Placental pericyte (primary cell): ENCODE results near the gene DXO. TPM values are rescaled to one million over a fixed set of nuclear protein-coding genes. Genes with fewer than 3 reads are reported as not detected.

Source experiments
- small RNA-seq: library from RNA; depleted of rRNA; stranded (forward); fragments of <200 nt; gene quantifications from one replicate; pipeline ENCODE3, GENCODE V24; 2012; ENCODE audit warnings: low replicate concordance
- total RNA-seq: library from RNA; depleted of rRNA; stranded (reverse); fragments of >200 nt; gene quantifications from 2 replicates; pipeline ENCODE4 v1.2.3, GENCODE V29; 2012

DXO gene
- 17.3 and 31.7 TPM in 2 replicates for total RNA-seq

DNA sequence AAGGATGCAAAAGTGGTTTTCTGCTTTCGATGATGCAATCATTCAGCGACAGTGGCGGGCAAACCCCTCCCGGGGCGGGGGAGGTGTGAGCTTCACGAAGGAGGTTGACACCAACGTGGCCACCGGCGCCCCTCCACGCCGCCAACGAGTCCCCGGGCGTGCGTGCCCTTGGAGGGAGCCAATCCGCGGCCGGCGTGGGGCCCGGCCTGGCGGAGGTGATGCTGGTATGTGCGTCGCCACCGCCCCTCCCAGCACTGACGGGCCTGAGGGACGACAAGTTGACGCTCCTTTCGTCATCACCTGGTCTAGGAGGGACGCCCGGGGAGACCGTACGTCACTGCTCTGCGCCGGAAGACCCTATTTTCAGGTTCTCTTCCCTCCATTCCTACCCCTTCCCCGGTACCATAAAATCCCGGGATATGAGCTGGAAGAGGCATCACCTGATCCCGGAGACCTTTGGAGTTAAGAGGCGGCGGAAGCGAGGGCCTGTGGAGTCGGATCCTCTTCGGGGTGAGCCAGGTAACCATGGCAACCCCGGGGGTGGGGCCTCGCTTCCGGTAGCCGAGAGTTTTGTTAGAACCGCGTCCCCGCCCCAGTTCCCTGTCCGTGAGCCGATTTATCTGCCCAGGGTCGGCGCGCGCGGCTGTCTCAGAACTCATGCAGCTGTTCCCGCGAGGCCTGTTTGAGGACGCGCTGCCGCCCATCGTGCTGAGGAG is at the start of gene DXO:
Gene DXO, minus strand, starts transcription at position 146 of the 716 bp plus-strand sequence. CDS start 463 bp downstream, outside the sequence.

GRCh38 chr6:32014547-32014946 is 42.6 kb upstream of the DXO start, which contains the start of gene C4B:
Gene C4B (plus strand): TSS chr6:32014795. CDS start chr6:32014846, 51 bp downstream.

GRCh38 chr6:31981744-31982143 is 9.8 kb upstream of the DXO start, which contains the start of gene C4A:
Gene C4A (plus strand): TSS chr6:31982057. CDS start chr6:31982108, 51 bp downstream.

GRCh38 chr6:31958741-31959739 is 12.9 kb downstream of the DXO start, which contains the start of the genes NELFE and SKIC2:
Gene NELFE (minus strand): TSS chr6:31958971. CDS start chr6:31958446, 525 bp downstream.
Gene SKIC2 (plus strand): TSS chr6:31959175. CDS start chr6:31959193, 18 bp downstream.

GRCh38 chr6:31945507-31946369 is 26.2 kb downstream of the DXO start, which contains the start of gene CFB:
Gene CFB (plus strand): TSS chr6:31946095. CDS start chr6:31946222, 127 bp downstream.

DNA sequence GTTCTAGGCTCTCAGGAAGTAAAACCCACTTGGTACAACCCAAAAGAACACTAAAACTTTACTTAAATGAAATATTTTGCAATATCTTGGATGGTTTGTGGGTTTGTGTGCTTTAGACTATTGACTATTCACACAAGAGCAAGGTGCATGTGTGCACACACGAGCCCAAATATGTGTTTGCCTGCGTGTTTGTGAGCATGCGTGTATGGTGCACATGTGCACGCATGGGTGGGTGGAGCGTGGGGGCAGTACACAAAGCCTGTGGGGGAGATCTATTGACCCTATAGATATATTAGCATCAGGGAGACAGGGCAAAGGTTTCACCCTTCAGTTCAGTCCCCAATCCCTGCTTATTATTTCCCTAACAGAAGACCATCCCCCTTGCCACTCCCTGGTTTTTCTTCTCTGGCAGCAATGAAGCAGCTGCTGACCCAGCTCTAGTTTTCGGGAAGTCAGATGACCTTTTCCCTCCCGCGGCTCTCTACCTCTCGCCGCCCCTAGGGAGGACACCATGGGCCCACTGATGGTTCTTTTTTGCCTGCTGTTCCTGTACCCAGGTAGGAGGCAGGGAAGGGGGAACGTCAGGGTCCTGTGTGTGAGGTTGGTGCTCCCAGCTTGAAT is 44.6 kb downstream of the DXO start, which contains the start of gene C2:
Gene C2, plus strand, starts transcription at position 476 of the 621 bp plus-strand sequence. Its CDS starts 36 bp downstream, at position 512.

Small RNAs within 50 kb of the gene (small RNA-seq; reads per million reads assigned to genes)
- not detected for gene AL645922.1

Other genes starting within 250 kb of the DXO start
- not detected in 2 replicates for gene MPIG6B, start 248.8 kb downstream of the DXO start, total RNA-seq
- gene DDAH2, start 242.8 kb downstream of the DXO start, total RNA-seq = 36.5 and 45.7 TPM in 2 replicates
- 585 and 1,126 TPM in 2 replicates for gene CLIC1, start 235.6 kb downstream of the DXO start, total RNA-seq
- 7.0 and 26.8 TPM in 2 replicates for gene MSH5, start 232.1 kb downstream of the DXO start, total RNA-seq
- gene SAPCD1, start 209.5 kb downstream of the DXO start, total RNA-seq = 0.44 and 1.1 TPM in 2 replicates
- 0.14 and 0.44 TPM in 2 replicates for gene VWA7, start 194.8 kb downstream of the DXO start, total RNA-seq
- 51.6 and 105 TPM in 2 replicates for gene VARS1, start 176.4 kb downstream of the DXO start, total RNA-seq
- gene LSM2, start 165.2 kb downstream of the DXO start, total RNA-seq = 19.9 and 54.0 TPM in 2 replicates
- 0.72 and 0.88 TPM in 2 replicates for gene HSPA1L, start 156.9 kb downstream of the DXO start, total RNA-seq
- 81.4 and 101 TPM in 2 replicates for gene HSPA1A, start 156.6 kb downstream of the DXO start, total RNA-seq
- 78.3 and 86.0 TPM in 2 replicates for gene HSPA1B, start 144.4 kb downstream of the DXO start, total RNA-seq
- gene NEU1, start 109.3 kb downstream of the DXO start, total RNA-seq = 84.3 and 201 TPM in 2 replicates
- gene SLC44A4, start 93.1 kb downstream of the DXO start, total RNA-seq = under 0.01 TPM in 1 of 2 replicates, not detected in the other
- gene EHMT2, start 74.4 kb downstream of the DXO start, total RNA-seq = 35.0 and 51.1 TPM in 2 replicates
- gene ZBTB12, start 70.1 kb downstream of the DXO start, total RNA-seq = 1.4 and 2.8 TPM in 2 replicates
- 0.29 and 14.2 TPM in 2 replicates for gene C2, start 44.4 kb downstream of the DXO start, total RNA-seq
- gene CFB, start 26.0 kb downstream of the DXO start, total RNA-seq = 2.3 and 62.8 TPM in 2 replicates
- gene NELFE, start 13.2 kb downstream of the DXO start, total RNA-seq = 125 and 137 TPM in 2 replicates
- 51.0 and 70.0 TPM in 2 replicates for gene SKIC2, start 13.0 kb downstream of the DXO start, total RNA-seq
- 1.7 and 10.3 TPM in 2 replicates for gene C4A, start 9.9 kb upstream of the DXO start, total RNA-seq
- 1.4 and 6.3 TPM in 2 replicates for gene C4B, start 42.7 kb upstream of the DXO start, total RNA-seq
- gene CYP21A2, start 66.3 kb upstream of the DXO start, total RNA-seq = not detected in 2 replicates
- 3.0 and 81.8 TPM in 2 replicates for gene TNXB, start 137.2 kb upstream of the DXO start, total RNA-seq
- 28.8 and 39.2 TPM in 2 replicates for gene ATF6B, start 156.1 kb upstream of the DXO start, total RNA-seq
- 5.9 and 6.4 TPM in 2 replicates for gene FKBPL, start 158.2 kb upstream of the DXO start, total RNA-seq
- 0.29 and 0.44 TPM in 2 replicates for gene PRRT1, start 179.8 kb upstream of the DXO start, total RNA-seq
- 25.8 and 46.8 TPM in 2 replicates for gene PPT2, start 182.0 kb upstream of the DXO start, total RNA-seq
- 0.44 and 0.86 TPM in 2 replicates for gene EGFL8, start 192.5 kb upstream of the DXO start, total RNA-seq
- gene AGPAT1, start 203.9 kb upstream of the DXO start, total RNA-seq = 43.3 and 48.4 TPM in 2 replicates
- 24.3 and 35.6 TPM in 2 replicates for gene RNF5, start 206.3 kb upstream of the DXO start, total RNA-seq
- gene AGER, start 212.1 kb upstream of the DXO start, total RNA-seq = 0.29 and 0.66 TPM in 2 replicates
- gene PBX2, start 218.1 kb upstream of the DXO start, total RNA-seq = 51.4 and 57.8 TPM in 2 replicates
- 5.5 and 10.9 TPM in 2 replicates for gene GPSM3, start 220.5 kb upstream of the DXO start, total RNA-seq